C1 segment of cervical spinal cord (tissue), 14 donors: ENCODE data around the gene COX7A2L.
"Not testable (repeated sequence)": the region's sequence is repeated elsewhere in the genome, so short reads cannot be mapped to it uniquely, and the experiment has no call there.

Experiments used
- DNase-seq, 14 donors: peaks; one replicate each; lab custom pipeline; 2025; lab: John Stamatoyannopoulos, UW

Gene COX7A2L

DNA sequence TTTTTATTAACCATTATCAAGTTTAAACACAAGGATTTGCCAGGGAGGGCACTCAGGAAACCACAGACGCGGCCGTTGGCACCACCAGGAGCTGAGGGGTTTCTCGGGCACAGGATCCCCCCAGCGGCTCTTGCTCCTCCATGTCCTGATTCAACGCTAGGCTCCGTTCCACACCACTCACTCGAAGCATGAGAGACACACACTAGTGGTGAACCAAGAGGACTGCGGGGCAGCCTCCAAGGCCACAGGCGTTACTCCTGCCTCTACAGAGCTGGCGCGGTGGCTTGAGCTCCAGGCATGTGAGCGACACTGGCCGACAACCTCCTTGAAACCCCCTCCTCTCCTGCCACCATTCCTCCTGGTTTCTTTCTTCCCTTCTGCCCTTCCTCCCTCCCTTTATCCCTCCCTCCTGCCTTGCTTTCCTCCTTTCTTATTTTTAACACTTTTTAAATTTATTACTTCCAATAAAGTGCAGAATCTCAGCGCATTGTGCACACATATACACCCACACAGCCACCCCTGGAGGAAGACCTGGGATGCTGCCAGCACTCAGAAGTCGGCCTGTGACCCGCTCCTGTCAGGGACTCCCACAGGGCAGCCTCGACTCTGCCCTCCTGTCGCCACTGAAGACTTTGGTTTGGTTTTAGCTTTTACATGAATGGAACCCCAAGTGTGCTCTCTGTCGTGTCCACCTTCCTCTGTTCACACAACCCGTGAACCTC, 21.7 kb downstream of the COX7A2L start:
- peak in 1 of 14 donors; percentile 58 for DNase-seq

DNA sequence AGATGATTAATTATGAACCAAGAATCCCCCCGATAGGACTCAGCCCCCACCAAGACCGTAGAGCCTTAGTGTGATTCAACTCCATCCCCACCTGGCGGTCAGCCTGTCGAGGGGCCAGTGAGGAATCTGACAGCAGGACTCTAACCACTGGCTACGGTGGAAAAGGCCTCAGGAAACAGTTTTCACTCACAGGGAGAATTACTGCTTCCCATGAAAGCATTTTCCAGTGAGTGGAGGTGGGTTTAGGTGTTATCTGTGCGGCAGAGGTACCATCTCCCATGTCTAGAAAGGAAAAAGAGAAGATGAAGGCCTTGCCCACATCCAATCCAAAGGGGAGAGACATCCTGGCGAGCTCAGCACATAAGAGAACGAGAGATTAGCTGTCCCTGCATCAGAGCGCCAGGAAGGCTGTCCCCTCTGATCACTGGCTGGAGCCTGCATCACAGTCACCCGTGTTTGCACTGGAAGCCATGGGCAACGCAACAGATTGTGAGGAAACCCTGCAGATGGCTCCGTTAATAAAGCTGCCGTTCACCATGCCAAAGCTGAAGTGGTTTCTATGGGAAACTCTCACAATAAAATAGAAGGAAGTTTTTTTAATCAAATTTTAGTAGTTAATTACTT, 22.3 kb downstream of the COX7A2L start:
- peak in 1 of 14 donors; percentile 73 for DNase-seq

DNA sequence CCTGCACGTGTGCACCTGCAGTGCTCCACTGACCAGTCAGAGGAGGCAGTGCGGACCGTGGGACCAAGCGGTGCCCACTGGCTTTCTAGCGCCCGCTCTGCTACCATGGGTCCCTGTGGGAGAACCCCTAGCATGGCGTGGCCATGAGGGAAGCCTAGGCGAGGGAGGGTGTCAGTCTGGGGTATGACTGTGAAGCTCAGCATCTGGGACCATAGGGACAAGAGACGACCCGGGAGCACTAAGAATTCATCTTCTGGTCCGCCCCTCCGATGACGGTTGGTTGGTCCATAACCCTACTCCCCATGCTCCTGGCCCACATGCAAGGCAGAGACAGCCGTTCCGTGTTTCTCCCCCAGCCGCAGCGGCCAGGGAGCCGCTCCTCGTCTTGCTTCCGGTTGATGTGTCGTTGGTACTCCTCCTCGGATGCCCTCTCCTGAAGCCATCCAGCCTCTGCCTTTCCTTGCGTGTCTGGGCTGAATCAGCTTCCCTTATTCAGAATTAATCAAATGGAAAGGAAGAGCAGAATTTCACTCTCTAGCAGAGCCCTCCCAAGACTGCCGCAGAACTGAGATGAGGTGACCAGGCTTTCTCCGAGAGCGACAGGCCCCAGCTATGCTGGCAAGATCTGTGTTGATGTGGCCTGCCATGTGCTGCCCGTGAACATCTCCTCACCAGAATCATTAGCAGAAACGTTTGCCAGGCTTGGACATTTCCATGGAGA, 23.0 kb downstream of the COX7A2L start:
- no peak for DNase-seq

DNA sequence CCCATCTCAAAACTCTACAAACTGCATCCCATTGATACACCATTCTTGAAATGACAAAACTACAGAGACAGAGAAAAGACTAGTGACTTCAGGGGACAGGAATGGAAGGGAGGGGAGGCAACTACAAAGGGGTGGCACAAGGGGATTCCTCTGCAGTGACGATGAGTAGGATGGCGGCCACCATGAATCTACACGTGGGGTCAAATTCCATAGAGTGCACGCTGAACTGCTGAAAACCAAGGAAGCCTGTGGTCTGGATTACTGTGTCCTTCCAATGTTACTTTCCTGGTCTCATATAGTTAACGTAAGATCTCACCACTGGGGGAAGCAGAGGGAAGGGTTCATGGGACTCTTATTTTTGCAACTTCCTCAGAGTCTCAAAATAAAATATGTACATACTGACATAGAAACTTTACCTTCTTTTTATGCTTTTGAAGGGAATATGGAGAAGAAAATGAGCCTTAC, 23.6 kb downstream of the COX7A2L start:
- DNase-seq: no peak

DNA sequence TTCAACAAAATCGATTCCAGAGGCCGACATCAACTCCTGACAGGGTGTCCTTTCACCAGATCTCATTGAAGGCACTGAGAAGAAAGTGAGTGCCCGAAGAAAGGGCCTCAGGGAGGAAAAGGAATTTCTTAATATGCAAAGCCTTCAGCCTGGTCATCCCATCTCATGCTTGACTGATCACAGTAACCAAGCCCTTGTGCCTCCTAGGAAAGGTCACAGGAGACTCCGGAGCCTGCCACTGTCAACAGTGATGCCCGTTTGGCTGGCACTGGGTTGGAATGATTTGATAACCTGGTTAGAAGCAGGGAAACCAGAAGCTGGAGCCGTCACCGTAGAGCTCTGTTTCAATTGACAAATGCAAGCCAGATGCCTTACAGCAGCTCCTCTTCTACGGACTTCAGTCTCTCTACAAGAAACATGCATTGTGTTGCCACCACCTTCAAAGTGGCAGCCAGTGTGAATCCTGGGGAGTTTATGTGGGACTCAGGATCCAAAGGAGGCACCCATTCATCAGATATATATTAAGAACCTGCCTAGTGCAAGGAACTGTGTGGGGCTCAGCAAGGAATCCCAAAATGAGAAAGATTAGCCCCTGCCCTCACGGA, 24.6 kb downstream of the COX7A2L start:
- no peak for DNase-seq

DNA sequence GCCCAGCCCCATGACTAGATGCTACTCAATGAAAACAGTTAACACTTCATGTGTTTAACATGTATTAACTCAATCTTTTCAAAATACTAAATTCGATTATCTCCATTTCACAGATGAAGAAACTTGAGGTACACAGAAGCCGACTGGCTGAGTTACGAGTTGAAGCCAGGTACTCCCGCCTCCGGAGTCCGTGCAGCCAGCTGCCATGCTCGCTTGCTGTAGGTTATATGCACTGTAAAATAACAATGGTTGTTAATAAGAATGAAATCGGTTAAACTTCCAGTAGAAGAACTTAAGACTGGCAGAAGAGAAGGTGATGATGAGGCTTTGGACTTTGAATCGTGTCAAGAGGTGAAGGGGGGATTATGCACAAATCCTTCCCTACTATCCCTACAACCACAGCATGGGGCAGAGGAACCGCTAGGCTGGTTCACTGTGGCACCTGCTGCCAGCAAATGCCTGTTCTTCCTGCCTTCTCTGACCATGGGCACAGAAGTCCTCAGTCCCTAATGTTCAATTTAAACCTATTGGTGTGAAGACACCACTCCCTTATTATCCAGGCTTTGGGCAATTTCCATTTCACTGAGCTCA, 25.4 kb downstream of the COX7A2L start:
- no peak for DNase-seq

DNA sequence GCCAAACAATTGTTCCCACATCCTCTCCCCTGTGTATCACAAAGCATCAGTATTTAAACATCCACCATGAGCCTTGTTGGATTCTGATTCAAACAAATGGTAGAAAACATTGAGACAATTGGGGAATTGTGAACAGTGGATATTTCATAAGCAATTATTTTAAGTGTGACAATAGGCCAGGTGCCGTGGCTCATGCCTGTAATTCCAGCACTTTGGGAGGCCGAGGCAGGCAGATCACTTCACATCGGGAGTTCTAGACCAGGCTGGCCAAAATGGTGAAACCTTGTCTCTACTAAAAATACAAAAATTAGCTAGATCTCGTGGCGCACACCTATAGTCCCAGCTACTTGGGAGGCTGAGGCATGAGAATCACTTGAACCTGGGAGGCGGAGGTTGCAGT, 26.2 kb downstream of the COX7A2L start:
- not testable (repeated sequence) for DNase-seq

DNA sequence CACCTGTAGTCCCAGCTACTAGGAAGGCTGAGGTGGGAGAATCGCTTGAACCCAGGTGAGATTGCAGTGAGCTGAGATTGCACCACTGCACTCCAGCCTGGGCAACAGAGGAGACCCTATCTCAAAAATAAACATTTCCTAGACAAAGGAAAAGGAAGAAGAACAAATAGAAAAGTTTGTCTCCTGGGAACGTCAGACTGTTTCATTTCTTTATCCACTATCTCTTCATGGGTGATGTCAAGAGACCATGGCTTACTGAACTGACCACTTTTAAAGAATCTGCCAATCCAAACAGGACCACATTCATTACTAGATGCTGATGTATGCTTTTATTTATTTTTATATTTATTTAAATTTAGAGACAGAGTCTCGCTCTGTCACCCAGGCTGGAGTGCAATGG, 26.8 kb downstream of the COX7A2L start:
- DNase-seq: no peak

DNA sequence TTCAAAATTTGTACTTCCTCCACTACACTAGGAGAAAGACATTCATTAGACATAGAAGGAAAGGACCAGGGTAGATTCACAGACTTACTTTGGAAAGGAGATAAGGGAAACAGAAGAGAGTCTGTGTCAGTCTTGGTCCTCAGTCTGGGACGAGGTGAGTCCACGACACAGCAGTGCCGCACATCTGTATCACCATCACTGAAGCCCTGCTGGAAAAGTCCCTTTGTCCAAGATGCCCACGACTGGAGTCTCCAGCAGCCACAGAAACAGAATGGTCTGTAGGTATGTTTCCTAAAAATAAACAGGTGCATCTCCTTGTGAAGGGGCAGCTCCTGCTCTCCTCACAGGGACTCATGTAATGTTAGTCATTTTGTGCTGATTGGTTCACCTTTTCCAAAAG, 27.4 kb downstream of the COX7A2L start:
- no peak for DNase-seq

DNA sequence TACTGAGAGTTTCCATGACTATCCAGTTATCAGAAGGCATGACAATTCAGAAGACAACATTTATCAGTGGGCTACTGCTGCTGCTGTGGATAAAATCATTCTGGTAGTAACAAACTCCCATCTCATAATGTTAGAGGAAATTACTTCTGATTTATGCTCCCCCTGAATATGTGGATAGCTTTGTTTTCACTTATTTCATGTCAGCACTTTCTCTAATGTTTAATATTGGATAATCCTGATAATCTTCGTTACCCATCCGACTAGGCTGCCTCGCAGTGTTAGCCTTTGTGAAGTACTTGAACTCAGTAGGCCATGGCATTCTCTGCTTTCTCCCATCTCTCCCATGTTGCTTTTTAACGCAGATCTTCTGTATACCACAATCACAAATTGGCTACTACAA, 28.4 kb downstream of the COX7A2L start:
- no peak for DNase-seq

DNA sequence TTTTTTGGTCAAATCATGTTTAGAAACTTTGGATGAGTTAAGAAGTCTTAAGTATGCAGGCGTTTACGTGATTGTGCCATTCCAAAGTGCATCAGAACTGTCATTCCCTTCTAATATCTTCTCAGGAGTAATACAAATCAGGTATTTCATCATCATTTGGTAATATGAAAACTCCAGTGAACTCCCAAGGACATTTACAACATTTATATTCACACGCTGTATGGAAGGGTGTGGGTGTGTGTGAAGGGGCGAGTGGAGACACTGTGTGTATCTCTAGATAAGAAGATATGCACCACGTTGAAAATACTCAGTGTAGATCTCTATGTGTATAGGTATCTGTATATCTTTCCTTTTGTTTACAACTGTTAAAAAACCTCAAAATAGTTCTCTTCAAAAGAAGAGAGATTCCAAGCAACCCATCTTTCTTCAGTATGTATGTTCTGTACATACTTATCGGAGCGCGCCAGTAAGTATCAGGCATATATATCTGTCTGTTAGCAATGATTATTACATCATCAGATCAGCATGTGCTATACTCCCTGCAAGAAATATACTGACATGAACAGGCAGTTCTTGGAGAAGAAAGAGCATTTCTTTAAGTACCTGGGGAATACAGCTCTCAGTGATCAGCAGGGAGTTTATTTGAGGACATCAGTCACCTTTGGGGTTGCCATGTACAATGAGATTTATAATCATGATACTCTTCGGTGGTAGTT, 29.3 kb downstream of the COX7A2L start:
- DNase-seq: no peak

DNA sequence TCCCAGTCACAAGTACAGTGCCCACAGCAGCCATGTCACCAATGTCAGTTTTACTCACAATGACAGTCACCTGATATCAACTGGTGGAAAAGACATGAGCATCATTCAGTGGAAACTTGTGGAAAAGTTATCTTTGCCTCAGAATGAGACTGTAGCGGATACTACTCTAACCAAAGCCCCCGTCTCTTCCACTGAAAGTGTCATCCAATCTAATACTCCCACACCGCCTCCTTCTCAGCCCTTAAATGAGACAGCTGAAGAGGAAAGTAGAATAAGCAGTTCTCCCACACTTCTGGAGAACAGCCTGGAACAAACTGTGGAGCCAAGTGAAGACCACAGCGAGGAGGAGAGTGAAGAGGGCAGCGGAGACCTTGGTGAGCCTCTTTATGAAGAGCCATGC, 31.3 kb downstream of the COX7A2L start:
- DNase-seq: no peak

DNA sequence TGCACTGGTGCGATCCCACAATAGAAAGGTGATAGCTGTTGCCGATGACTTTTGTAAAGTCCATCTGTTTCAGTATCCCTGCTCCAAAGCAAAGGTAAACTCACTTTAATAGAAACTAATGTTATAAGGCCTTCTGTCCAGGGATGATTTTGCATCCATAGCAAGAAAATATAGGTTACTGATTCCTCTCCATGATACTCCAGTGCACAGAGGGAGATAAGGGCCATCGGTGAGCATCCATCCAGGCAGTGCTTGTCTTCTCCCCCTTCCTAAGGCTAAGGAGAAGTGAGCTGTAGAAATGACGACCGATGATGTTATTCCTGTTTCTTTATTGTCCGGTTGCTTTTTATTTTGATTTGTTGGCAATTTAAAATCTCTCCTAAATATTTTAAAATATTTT, 32.1 kb downstream of the COX7A2L start:
- DNase-seq: no peak

DNA sequence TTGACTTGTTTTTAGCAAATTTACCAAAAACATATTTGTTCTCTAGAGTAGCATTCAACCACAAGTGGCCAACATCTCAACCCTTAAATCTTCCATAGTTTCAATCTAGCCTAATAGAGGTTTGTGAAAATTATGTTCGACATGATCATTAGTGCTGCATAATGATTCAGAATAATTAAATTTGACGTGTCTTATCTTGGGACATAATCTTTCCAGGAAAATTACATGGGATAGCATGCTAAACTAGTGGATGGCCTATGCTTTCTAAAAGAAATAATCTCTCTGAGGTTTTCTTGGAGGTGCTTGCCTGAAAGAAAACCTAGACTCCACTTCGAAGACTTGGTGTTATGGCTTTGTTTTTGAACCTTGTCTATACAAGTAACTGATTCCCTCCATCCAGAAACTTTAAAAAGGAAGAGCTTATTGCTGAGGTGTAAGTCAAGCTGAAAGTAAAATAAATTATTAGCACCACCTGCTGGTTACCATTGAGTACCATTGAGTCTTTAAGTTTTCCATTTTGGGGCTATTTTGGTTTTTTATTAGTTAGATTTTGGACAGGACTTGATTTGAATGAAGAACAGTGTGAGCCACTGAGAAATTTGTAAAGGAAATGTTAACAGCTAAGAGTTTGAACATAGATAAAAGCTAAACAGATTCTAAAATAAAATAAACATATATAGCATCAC, 32.7 kb downstream of the COX7A2L start:
- no peak for DNase-seq

DNA sequence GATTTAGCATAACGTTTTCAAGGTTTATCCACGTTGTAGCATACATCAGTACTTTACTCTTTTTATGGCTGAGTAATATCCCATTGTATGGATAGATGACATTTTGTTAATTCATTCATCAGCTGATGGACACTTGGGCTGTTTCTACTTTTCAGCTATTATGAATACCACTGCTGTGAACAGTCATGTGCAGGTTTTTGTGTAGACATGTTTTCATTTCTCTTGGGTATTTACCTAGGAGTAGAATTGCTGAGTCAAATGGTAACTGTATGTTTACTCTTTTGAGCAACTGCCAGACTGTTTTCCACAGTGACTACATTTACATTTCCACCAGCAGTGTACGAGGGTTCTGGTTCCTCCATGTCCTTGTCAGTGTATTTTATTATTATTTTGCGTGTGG, 33.9 kb downstream of the COX7A2L start:
- no peak for DNase-seq

DNA sequence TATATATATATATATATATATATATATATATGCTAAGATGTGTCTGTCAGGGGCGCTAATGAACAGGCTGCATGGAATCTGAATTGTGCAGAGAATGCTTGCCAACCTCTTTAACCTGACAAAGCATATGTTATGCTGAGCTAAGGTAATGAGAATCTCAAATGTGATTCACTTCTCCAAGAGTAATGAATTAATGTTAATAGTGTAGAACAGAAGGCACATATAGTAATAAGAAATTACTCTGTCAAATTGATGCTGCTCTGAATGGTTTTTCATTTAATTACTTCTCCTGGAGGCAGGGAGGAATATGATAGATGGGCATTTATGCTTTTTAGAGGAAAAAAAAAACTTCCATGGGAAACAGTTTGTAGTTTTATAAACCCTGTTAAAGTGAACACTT, 35.4 kb downstream of the COX7A2L start:
- no peak for DNase-seq

DNA sequence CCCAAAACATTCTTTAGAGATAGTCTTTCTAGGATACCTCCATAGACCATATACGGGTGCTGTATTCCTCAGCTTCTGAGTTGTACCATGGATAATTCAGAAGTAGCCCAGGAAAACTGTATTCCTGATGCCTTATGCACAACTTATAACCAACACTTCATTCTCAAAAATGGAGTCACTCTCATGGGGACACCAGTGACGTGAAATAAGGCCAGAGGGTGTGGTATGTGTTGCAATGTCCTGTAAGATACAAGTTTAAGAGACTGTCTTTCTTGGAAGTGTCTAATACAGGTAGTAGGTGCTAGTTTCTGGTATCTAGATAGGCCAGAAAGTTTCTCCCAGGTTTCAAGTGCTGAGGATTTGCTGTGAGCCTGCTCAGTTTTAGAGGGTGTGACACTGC, 36.1 kb downstream of the COX7A2L start:
- DNase-seq: no peak

DNA sequence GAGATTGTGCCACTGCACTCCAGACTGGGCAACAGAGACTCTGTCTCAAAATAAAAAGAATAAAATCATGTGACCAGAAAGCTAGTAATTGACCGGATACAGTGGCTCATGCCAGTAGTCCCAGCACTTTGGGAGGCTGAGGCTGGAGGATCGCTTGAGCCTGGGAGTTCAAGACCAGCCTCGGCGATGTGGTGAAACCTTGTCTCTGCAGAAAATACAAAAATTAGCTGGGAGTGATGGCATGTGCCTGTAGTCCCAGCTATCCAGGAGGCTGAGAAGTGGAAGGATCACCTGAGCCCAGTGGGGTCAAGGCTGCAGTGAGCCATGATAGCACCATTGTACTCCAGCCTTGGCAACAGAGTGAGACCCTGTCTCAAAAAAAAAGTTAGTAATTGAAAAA, 36.8 kb downstream of the COX7A2L start:
- no peak for DNase-seq

DNA sequence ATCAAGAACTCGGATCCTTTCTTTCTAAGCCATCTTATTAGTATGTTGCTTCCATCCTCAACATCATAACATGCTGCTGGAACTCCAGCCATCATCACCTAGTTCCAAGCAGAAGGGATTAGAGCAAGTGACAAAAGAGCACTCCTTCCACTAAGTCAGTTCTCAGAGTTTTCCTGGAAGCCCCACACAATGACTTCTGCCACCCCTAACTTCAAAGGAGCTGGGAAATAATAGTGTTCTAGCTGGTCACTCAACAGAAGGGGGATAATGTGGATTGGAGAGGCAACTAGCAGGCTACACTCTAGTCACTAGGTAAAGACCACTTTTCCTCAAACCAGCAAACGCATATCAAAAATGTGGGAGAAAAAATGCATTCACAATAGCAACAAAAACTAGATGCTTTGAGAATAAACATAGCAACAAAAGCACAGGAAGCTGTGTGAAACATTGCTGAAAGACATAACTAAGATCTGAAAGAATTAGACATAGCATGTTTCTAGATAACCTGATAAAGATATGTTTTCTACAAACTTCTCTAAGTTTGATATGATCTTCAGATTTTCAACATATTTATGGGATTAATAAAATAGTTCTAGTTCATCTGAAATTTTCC, 39.5 kb downstream of the COX7A2L start:
- DNase-seq: no peak

DNA sequence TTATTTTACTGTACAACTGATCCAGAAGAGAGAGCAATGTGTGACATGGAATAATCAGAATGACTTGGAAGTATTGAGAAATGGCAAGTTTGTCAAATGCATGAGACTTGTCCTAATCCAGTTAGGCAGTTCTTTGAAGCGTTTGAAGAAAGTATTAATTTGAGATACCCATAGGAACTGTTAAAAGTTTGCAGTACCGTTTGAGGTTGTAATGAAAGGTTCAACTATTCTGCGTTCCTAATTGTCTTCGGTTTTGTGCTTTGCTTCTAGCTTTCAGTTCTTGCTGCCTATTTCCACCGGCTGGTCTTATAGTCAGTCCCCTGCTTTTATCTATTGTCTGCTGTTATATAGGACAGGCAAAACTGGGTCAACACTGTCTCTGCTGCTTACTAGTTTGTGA, 41.8 kb downstream of the COX7A2L start:
- DNase-seq: no peak
